ENCODE measurements around the gene MBD6. TPM values are rescaled to one million over a fixed set of nuclear protein-coding genes. Genes with fewer than 3 reads are reported as not detected.
A peak's percentile ranks its signal among the peaks of the same experiment; 100 is the strongest.

Gene MBD6
- total and polyA plus RNA-seq, 12 donors: 8.8 to 46.9 (median 33.5) TPM

DNA sequence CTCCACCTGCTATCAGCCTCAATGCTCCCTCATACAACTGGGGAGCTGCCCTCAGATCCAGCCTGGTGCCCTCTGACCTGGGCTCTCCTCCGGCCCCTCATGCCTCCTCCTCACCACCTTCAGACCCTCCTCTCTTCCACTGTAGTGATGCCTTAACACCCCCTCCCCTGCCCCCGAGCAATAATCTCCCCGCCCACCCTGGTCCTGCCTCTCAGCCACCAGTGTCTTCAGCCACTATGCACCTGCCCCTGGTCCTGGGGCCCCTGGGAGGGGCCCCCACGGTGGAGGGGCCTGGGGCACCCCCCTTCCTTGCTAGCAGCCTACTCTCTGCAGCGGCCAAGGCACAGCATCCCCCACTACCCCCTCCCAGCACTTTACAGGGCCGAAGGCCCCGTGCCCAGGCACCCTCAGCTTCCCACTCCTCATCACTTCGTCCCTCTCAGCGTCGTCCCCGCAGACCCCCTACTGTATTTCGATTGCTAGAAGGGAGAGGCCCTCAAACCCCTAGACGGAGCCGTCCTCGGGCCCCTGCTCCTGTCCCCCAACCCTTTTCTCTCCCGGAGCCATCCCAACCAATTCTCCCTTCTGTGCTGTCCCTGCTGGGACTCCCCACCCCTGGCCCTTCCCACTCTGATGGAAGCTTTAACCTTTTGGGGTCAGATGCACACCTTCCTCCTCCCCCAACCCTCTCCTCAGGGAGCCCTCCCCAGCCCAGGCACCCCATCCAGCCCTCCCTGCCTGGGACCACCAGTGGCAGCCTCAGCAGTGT lies 3.2 kb downstream of the MBD6 start:
- H3K9me3 ChIP-seq: no peaks in the 10 kb centered on the region
- intact Hi-C loops (cut with DNase I): no loop called here
- no peak overlapping the region for H3K27ac ChIP-seq
- WGBS, 2 donors: 81 to 87% methylated on average over 15 to 16 of the region's 16 CpGs
- peaks cover 0 to 71% (median 45%) of the 10 kb centered on the region in 9 donors for H3K36me3 ChIP-seq
- TF ChIP-seq, protein P1, sequence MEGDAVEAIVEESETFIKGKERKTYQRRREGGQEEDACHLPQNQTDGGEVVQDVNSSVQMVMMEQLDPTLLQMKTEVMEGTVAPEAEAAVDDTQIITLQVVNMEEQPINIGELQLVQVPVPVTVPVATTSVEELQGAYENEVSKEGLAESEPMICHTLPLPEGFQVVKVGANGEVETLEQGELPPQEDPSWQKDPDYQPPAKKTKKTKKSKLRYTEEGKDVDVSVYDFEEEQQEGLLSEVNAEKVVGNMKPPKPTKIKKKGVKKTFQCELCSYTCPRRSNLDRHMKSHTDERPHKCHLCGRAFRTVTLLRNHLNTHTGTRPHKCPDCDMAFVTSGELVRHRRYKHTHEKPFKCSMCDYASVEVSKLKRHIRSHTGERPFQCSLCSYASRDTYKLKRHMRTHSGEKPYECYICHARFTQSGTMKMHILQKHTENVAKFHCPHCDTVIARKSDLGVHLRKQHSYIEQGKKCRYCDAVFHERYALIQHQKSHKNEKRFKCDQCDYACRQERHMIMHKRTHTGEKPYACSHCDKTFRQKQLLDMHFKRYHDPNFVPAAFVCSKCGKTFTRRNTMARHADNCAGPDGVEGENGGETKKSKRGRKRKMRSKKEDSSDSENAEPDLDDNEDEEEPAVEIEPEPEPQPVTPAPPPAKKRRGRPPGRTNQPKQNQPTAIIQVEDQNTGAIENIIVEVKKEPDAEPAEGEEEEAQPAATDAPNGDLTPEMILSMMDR (IDR thresholded peaks at IDR 0.05): no peak
- ATAC-seq (no peak), DNase-seq (no peak)
- H3K27me3 ChIP-seq: no peaks in the 10 kb centered on the region
- no peak overlapping the region for H3K4me3 ChIP-seq
- H3K4me1 ChIP-seq: peaks cover 17 to 44% (median 36%) of the 10 kb centered on the region in 9 donors

DNA sequence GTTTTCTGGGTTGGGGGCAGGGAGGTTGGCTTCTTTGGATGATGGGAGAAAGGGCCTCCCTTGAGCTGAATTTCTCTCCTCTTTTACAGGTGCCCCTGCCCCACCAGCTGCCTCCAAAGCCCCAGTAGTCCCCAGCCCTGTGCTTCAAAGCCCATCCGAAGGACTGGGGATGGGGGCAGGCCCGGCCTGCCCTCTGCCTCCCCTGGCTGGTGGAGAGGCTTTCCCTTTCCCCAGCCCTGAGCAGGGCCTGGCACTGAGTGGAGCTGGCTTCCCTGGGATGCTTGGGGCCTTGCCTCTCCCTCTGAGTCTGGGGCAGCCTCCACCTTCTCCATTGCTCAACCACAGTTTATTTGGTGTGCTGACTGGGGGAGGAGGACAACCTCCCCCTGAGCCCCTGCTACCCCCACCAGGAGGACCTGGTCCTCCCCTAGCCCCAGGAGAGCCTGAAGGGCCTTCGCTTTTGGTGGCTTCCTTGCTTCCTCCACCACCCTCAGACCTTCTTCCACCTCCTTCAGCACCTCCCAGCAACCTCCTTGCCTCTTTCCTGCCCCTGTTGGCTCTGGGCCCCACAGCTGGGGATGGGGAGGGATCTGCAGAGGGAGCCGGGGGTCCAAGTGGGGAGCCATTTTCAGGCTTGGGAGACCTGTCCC lies 4.0 kb downstream of the MBD6 start:
- DNase-seq (no peak), ATAC-seq (no peak)
- H3K36me3 ChIP-seq: peaks cover 0 to 79% (median 53%) of the 10 kb centered on the region in 9 donors
- WGBS, 2 donors: 66 to 74% methylated on average over 4 of the region's 4 CpGs
- peaks cover 11 to 36% (median 28%) of the 10 kb centered on the region in 9 donors for H3K4me1 ChIP-seq
- no peaks in the 10 kb centered on the region for H3K9me3 ChIP-seq
- no peak overlapping the region for H3K4me3 ChIP-seq
- H3K27ac ChIP-seq: peak overlapping the region in 1 of 10 donors; percentile 20
- intact Hi-C loops (cut with DNase I): no loop called here
- TF ChIP-seq, protein P1 (IDR thresholded peaks at IDR 0.05): no peak
- H3K27me3 ChIP-seq: no peaks in the 10 kb centered on the region

DNA sequence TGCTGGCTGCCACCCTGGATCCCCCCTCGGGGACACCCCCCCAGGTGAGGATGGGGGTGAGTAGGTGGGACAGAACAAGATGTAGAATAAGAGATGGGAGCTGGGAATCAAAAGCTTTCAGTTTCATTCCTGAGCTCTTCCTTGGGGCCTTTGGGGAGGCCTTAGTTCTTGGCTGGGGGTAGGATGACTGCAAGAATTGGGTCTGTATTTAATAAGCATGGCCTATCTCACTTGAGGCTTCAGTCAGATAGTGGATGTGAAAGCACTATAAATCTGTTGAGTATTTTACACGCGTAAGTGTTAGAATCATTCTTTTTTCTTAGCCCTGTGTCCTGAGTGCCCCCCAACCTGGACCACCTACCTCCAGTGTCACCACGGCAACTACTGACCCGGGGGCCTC lies 4.6 kb downstream of the MBD6 start:
- Histone ChIP-seq H3K27ac (no peak overlapping the region), H3K9me3 (no peaks in the 10 kb centered on the region), H3K27me3 (no peaks in the 10 kb centered on the region), H3K4me3 (no peak overlapping the region), H3K4me1 (peaks cover 10 to 31% (median 22%) of the 10 kb centered on the region in 9 donors), H3K36me3 (peaks cover 0 to 85% (median 58%) of the 10 kb centered on the region in 9 donors)
- no peak for ATAC-seq
- DNase-seq: no peak
- WGBS, 2 donors: 76 to 81% methylated on average over 5 of the region's 5 CpGs
- TF ChIP-seq, protein P1 (IDR thresholded peaks at IDR 0.05): no peak
- intact Hi-C loops (cut with DNase I): no loop called here

DNA sequence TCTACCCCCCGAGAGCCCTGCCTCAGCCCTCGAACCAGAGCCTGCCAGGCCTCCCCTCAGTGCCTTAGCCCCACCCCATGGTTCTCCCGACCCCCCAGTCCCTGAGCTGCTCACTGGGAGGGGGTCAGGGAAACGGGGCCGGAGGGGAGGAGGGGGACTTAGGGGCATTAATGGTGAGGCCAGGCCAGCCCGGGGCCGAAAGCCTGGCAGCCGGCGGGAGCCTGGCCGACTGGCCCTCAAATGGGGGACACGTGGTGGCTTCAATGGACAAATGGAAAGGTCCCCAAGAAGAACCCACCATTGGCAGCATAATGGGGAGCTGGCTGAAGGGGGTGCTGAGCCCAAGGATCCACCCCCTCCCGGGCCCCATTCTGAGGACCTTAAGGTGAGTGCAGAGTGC lies 5.6 kb downstream of the MBD6 start:
- Histone ChIP-seq H3K4me3 (no peak overlapping the region), H3K4me1 (peaks cover 10 to 31% (median 21%) of the 10 kb centered on the region in 9 donors), H3K9me3 (no peaks in the 10 kb centered on the region), H3K27ac (no peak overlapping the region), H3K36me3 (peaks cover 0 to 95% (median 68%) of the 10 kb centered on the region in 9 donors), H3K27me3 (no peaks in the 10 kb centered on the region)
- WGBS, 2 donors: 85 to 86% methylated on average over 12 of the region's 12 CpGs
- DNase-seq (no peak), ATAC-seq (no peak)
- TF ChIP-seq, protein P1 (IDR thresholded peaks at IDR 0.05): no peak
- intact Hi-C loops (cut with DNase I): no loop called here
